Activated T-cell treated with anti-CD3 and anti-CD28 coated beads for 4 hours (primary cell): ENCODE results near the gene GPRIN3.

Experiments used
- DNase-seq: peaks from one replicate; pipeline ENCODE4 v3.0.0-alpha.2; 2020

The GPRIN3 gene

DNA sequence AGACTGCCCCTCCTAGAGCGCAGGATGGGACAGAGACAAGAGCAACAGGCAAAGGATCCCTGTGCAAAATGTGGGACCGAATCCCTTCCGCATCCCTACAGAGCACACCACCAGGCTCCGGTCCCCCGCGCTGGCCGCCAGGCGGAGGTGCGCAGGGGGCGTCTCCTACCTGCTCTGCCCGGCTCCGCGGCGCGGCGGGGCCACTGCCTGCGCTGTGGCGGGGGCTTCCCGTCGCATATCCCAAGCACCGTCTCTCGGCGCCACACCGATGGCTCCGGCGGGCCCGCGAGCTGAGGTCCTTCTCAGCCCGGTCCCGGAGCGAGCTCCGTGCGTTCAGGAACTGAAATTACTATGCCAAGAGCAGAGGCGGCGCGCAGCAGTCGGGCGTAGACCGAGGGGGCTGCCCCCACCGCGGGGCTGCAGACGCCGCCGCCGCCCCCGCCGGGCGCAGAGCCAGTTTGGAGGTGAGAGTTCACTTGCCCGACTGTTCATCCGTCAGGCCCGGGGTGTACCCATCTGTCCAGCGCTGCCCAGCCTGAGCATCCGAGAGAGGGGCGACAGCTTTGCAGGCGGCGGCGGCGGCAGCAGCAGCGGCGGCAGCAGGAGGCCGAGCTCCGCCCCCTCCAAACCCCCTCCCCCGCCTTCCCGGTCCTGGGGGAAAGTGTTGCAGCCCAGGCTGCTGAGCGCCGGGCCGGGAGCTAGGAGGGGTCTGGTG, at the start of gene GPRIN3:
GPRIN3 (minus strand) TSS at position 355 of the 715 bp plus-strand sequence. CDS start 57,690 bp downstream, outside the sequence.
- peak; percentile 54 for DNase-seq

DNA sequence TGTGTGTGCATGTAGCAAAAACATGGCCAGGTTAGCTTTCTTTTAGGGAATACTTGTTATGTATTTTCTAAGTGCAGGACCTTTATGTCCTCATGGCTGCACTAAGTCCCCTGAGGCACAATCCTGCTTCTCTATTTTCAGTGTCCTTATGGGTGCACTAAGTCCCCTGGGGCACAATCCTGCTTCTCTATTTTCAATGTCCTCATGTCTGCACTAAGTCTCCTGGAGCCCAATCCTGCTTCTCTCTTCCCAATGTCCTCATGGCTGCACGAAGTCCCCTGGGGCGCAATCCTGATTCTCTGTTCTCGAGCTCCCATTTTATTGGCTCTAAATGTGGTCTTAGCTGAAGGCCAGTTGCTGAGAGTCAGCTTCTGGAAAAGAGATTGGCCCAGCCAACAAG, 49.7 kb upstream of the GPRIN3 start:
- no peak for DNase-seq

DNA sequence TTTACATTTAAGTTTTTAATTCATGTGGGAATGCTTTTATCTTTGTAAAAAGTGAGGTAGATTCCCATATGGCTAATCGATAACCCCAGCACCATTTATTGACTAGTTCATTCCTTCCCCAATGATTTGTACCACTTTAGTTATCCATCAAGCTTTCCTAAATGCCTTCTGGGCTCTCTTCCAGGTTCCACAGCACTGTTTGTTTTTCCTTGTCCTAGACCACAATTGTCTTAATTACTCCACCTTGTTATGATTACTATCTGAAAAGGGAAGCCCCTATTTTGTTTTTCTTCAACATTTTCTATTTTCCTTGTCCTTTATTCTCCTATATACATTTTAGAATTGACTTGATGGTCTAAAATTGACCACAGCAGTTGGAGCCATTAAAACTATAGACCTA, 48.5 kb upstream of the GPRIN3 start:
- DNase-seq = no peak

DNA sequence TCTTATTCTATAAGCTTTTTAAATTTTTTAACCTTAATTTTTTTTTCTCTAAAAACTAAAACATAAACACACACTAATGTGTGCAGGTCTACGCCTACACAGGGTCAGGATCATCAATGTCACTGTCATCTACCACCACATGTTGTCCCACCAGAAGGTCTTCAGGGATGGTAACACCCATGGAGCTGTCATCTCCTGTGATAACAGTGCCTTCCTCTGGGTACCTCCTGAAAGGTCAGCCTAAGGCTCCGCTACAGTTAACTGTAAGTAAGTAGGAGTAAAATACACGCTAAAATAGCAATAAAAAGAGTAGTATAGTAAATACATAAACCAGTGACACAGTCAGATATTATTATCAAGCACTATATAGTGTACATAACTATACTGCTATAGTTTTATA, 45.9 kb upstream of the GPRIN3 start:
- no peak for DNase-seq

DNA sequence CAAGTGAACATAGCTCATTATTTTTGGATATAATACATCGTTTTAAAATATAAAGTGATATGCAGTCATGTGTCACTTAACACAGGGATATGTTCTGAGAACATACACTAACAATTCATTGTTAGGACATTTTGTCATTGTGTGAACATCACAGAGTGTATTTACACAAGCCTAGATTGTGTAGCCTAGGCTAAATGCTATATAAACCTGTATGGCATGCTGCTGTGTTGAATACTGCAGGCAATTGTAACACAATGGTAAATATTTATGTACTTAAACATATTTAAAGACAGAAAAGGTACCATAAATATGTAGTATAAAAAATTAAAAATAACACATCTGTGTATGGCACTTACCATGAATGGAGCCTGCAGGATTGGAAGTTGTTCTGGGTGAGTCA, 44.9 kb upstream of the GPRIN3 start:
- no peak for DNase-seq

DNA sequence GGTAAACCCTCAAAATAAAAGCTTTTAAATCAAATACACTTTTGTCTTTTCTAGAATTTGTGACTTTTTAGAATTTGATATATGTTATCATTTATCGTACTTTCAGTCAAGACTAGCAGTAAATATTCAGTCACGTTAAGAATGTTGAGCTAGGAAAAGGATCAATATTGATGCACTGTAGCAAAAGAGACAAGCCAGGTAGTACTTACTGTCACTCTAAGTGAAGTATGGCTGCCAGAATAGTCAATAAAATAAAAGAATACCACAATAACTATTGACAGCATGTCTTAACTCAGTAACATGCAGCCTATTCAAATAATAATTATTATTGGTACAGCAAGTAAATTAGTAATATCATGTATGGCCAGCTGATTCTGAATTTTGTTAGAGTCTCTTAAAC, 43.6 kb upstream of the GPRIN3 start:
- DNase-seq = no peak

DNA sequence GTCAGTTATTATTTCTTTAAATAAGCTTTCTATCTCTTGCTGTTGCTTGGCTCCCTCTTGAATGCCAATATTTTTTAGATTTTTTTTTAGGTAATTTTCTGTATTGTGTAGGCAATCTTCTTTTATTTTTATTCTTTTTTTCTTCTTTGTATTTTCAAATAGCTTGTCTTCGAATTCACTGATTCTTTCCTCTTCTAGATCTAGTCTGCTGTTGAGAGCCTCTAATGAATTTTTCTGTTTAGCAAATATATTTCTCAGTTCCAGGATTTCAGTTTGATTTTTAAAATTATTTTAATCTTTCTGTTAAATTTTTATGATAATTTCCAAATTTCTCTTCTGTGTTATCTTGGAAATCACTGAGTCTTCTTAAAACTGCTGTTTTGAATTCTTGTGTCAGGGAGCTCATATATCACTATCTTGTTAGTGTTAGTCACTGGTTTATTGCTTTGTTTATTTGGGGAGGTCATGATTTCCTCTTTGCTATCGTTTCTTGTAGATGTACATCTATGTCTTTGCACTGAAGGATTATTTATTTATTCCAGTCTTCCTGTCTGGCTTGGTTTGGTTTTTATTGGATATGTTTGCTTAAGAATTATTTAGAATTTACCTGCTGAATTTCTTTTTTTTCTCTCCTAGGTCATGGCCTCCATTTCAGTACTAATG, 39.9 kb upstream of the GPRIN3 start:
- no peak for DNase-seq

DNA sequence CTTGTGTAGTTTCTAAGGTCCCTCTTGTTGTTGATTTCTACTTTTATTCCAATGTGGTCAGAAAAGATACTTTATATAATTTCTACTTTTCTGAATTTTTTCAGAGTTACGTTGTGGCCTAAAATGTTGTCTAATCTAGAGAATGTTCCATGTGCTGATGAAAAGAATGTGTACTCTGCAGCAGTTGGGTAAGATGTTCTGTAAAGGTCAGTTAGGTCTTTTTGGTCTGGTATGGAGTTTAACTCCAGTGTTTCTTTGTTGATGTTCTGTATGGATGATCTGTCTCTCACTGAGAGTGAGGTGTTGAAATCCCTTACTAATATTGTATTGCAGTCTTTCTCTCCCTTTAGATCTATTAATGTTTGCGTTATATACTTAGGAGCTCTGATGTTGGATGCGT, 37.0 kb upstream of the GPRIN3 start:
- DNase-seq = no peak

DNA sequence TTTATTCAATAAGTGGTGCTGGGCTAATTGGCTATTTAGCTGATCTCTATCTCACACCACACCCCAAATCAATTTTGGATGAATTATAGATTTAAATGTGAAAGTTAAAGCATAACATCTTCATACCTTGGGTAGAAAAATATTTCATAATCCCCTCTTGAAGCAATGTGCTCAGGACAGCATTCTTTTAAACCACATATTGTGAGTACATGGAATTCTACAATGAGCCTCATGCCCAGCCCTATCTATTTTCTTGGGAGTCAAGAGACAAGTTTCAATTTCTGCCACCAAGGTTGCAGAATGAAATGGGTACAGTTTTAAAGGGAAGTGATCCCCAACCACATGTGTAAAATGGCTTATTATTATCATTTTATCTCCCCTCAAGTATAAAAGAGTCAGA, 30.6 kb upstream of the GPRIN3 start:
- no peak for DNase-seq

DNA sequence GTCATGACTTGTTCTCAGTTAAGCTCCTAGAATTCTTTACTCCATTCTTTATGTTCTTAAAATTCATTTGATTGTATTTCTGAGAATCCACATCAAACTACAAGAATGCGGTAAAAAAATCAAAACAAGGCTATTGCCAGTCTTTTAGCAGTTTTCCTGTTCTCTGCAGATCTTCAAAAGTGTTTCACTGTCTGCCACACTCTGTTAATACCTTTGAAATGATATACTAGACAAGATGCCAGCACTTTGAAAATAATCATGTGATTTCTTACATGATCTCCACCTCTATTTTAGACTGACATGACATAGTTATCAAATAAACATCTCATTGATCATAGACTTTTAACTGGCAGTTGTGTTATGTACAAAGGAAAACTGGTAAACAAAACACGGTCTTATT, 30.1 kb upstream of the GPRIN3 start:
- no peak for DNase-seq

DNA sequence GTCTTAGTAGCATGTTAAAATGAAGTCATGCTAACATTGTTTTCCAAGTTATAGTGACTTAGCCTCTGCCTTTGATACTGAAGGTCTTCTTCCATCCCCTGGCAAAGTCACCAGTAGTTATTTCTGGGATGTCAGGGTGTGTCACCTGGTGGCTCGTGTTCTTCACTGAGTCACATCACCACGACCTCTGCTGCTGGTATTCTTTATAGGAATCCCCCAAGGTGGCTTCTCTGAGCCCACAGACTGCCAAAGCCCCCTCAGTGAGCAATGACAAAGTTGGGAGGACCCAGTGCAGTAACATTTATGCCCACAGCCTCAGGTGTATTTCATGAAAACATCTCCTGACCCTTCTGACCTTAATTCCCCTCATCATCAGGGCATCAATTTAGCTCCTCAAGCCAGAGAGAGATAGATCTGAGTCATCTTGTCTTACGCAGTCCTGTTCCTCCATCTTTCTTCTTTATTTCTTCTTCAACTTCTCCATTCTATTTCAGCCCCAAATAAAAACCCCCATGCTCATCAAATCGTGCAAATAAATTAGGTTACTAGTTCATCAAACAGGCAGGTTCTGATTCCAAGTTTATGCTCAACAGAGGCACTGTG, 29.3 kb upstream of the GPRIN3 start:
- no peak for DNase-seq

DNA sequence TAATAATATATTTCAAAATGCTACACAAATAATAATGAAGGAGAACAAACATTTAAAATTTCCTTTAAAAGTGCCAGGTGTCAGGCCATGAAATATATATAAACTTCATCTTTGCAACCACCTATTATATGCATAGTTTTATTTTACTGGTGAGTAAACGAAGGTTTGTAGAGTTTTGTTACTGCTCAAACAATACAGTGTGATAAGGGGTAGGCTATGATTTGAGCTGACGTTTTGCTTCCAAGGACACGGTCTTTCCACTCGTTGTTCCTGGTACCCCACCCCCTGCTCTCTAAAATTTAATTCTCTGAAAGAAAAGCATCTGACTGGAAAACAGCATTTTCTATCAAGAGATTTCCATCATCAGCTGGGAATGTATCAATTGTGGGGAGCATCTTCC, 27.2 kb upstream of the GPRIN3 start:
- DNase-seq = no peak

DNA sequence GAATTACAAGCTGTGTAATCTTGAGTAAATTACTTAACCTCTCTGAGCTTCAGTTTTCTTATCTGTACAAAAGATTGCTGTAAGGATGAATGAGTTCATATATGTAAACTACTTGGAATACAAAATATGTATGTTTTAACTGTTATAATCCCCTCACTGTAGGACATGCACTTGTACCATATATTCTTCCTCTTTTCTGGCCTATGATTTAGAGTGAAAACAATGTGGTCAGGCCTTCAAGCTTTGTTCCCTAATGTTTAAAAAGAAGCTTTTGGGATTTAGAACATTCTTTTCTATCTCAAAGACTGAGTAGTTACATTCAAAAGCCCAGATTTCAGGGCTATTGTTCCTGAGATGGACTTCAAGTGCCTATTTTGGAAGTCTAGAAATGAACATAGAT, 26.7 kb upstream of the GPRIN3 start:
- DNase-seq = no peak

DNA sequence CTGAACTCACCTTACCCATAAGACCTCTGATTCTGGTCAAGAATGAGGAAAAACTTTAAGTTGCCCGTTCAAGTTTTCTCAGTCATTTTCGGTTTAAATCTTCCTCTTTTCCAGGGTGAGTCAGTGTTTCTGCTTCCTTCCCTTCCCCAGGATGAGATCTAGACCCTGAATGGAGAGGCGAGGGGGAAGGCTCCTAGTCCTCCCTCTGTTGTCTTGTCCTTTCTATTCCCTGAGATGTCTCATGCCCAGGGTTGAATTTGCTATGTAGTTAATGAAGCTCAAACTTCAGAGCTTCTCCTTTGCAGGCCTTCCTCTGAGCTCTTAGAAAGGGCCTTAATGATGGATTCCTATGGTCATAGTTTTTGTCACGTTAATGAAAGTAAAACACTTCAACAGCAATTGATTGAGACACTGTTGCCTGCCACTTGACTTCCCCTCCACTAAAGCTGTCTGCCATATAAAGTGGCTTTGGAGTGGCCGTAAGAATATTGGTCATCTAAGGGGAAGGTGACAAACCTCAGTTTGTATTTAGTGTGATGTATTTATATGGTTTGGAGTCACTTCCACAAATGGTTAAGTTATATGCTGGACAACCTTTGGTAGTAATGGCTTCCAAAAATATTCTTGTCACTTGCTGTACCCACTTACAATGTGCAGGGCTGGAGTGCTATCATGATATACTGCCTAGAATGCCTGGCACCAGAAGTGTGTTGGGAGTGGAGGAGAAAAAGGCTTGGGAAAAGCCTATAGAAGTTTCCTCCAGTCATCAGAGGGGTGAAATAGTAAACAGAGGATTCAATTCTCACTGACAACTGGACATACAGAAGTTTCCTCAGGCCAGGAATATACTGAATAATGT, 24.3 kb upstream of the GPRIN3 start:
- DNase-seq = no peak

DNA sequence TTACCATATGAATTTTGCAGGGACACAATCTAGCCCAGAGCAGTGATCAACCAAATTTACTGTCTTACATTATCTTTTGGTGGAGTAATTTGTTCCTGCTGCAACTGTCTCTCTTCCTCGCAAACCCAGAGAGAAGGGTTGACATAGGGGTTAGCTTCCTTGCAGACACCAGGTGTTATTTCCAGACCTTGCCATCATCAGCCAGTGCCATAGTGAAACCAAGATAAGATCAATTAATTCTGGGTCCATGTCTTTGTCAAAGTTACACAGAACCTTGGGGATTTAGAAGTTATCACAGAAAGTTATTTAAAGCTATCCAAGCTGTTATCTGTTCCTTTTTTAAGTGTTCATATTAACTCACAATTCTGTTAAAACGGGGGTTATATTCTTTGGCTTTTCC, 23.6 kb upstream of the GPRIN3 start:
- no peak for DNase-seq

DNA sequence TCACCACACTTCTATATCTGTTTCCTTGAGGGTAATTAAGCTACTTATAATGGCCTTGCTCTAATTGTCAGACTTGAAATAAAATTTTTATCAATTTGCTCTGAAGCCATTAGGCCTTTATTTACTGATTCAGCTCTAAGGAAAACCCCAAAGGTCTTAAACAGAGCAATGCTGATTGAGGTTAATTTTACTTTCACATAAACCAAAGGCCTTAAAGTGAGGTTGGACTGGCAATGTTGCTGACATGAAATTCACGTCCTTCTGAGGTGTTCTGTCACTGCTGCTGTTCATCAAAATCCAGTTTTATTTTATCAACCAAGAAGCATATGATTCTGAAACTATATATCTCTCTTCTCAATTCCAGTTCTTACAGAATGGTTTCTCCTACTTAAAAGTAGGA, 21.7 kb upstream of the GPRIN3 start:
- no peak for DNase-seq

DNA sequence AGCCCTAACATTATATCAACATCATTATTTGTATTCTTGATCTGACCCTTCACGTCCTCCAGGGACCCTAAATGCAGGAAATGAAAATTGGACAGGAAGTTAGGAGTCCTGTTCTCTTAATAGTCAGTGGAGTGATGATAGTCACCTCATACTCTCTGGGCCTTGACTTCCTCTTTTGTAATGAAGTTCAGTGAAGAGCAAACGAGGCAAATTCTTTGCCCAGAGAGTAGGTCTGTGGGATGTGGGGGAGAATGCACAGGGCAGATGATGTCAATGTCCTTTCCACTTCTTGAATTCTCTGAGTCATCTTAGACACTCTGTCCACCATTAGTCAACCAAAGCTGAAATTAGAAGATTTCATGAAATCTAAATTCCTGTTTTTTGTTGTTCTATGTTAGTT, 17.1 kb upstream of the GPRIN3 start:
- no peak for DNase-seq

DNA sequence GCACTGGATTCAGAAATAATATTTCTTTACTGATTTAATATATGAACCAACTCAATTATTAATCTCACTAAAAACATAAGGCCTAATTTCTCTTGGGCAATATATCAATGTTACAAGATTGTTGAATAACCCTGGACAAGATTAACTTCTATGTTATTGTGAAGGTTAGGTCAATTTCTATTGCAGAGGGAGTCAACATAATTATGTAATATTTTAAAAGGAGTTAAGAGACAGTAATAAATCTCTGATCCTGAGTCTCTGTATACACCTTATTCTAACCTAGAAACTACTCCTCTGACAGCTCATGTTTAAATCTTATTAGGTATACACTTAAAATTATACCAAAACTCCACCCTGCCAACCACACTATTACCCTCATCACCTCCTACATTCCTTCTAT, 15.1 kb upstream of the GPRIN3 start:
- DNase-seq = no peak

DNA sequence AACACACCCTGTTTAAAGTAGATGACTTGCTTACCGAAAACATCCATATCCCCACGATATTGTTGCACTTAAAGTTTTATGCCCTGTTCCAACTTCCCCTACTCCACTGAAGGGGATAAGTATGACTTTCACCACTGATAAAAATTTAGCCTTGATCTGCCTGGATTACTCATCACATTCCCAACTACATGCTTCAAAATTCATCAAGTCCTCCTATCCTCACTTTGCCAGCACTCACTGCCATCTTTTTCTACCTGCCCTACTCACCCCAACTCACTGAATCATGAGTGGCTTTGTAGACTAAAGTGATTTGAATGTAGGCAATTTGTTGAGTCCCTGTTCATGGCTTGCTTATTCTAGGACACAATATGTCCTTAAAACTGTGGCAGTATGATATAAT, 12.2 kb upstream of the GPRIN3 start:
- no peak for DNase-seq

DNA sequence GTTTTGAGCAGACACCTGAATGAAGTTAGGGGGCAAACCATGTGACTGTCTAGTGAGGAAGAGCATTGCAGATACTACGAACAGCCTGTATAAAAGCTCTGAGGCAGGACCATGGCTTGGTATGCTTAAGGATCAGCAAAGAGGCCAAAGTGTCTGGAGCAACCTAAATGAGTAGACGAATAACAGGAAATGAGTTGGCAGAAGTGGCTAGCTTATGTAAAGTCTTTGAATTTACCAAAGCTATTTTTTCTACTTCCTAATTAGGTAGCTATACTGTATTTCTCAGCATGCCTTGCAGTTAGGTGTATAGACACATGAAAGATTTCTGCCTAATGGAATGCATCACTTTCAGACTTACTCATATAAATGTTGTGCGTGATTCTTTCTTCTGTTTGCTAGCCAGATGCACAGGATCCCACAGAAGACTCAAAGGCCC, 9.3 kb upstream of the GPRIN3 start:
- no peak for DNase-seq

DNA sequence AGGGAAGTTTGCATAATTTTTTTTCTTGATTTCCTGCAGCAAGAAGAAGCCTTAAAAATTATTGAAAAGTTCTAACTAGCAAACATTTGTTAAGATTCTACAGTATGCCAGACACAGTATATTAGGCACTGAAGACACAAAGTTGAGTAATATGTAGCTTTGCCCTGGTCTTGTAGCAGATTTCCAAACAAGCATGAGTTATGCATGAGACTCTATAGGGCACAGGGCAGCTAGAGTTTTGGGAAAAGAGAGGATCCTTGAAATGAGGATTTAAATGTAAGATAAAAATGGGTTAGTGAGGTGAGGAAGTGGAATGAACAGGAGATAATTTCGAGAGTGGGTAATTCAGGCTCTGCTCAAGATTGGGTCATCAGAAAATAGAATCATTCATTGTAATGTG, 8.6 kb upstream of the GPRIN3 start:
- DNase-seq = no peak

DNA sequence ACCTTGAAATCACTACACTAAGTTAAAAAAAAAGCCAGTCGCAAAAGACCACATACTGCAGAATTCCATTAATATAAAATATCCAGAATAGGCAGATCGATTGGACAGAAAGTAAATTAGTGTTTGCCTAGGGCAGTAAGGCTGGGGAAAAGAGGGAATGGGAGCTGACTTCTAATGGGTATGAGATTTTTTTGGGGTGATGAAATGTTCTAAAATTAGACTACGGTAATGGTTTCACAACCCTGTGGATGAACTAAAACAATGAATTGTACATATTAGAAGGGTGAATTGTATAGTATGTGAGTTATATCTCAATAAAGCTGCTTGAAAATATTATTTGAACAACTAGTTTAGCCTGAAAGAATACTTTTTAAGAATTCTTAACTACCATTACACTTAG, 6.7 kb upstream of the GPRIN3 start:
- DNase-seq = no peak

DNA sequence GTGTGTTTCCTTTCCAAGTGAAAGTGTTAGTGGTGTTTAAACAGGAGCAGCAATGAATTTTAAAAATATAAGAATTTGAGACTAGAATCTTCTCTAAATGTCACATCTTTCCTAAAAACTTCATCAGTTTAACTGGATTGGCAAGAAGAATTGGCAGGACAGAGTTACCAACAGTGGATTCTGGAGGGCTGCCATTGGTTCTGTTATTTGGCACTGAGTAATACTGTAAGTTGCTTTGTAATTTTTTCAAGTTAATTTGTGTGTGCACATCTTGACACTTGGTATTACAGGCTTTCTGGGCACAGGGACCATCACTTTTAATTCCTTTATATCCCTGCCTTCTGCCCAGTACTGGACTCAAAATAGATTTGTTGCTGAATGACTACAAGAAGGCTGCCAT, 4.5 kb upstream of the GPRIN3 start:
- DNase-seq = no peak

DNA sequence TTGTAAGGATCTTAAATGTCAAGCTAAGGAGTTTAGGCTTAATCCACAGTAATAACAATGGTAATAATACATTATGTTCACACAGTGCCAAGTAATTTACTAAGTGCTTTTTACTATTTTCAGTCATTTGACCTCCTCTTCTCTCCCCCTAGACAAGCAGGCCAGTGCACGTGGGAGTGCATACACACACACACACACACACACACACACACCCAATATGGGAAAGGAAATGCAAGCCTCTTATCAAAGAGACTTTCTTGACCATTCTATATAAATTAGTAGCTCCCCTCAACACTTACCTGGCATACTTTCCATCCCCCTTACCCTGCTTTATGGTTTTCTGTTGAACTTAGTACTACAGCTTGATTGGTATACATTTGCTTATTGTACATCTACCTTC, 3.8 kb upstream of the GPRIN3 start:
- DNase-seq = no peak
